Ramos (cell line): Measurements from ENCODE around the gene PHF21B.
"Not testable (repeated sequence)": the region's sequence is repeated elsewhere in the genome, so short reads cannot be mapped to it uniquely, and the experiment has no call there.

ENCODE experiments used
- in situ Hi-C: fragments of 300-500 bp; cut with MboI; formaldehyde crosslinking; loops from one replicate; pipeline ENCODE4 v1.14.3; 2022; ENCODE audit warnings: low sequenced_read_pairs; ENCODE audit not compliant: unreplicated experiment

The PHF21B gene

GRCh38 chr22:44965171-44965570 lies 44.6 kb downstream of the PHF21B start:
- in situ Hi-C loops = no loop called here

- in situ Hi-C loops = no loop called here
Measured at GRCh38 chr22:44964722-44965078, 45.1 kb downstream of the PHF21B start.

- in situ Hi-C loops = no loop called here
Measured at GRCh38 chr22:44963832-44964721, 45.7 kb downstream of the PHF21B start.

- in situ Hi-C loops = no loop called here
Measured at GRCh38 chr22:44962741-44963454, 46.9 kb downstream of the PHF21B start.

- in situ Hi-C loops = not testable (repeated sequence)
Measured at GRCh38 chr22:44961682-44962081, 48.1 kb downstream of the PHF21B start.

- in situ Hi-C loops = no loop called here
Measured at GRCh38 chr22:44956840-44957767, 52.7 kb downstream of the PHF21B start.

- in situ Hi-C loops = no loop called here
Measured at GRCh38 chr22:44955102-44955501, 54.7 kb downstream of the PHF21B start.

- in situ Hi-C loops = no loop called here
Measured at GRCh38 chr22:44954149-44954548, 55.7 kb downstream of the PHF21B start.

GRCh38 chr22:44952863-44953746 lies 56.7 kb downstream of the PHF21B start:
- in situ Hi-C loops = no loop called here

- in situ Hi-C loops = no loop called here
Measured at GRCh38 chr22:44951510-44951816, 58.3 kb downstream of the PHF21B start.

- in situ Hi-C loops = no loop called here
Measured at GRCh38 chr22:44950806-44951509, 58.8 kb downstream of the PHF21B start.

GRCh38 chr22:44947846-44948245 lies 62.0 kb downstream of the PHF21B start:
- in situ Hi-C loops = no loop called here

GRCh38 chr22:44947049-44947448 lies 62.8 kb downstream of the PHF21B start:
- in situ Hi-C loops = no loop called here

GRCh38 chr22:44944883-44945601 lies 64.8 kb downstream of the PHF21B start:
- in situ Hi-C loops = no loop called here

GRCh38 chr22:44943701-44944324 lies 66.0 kb downstream of the PHF21B start:
- in situ Hi-C loops = no loop called here

- in situ Hi-C loops = no loop called here
Measured at GRCh38 chr22:44942979-44943700, 66.7 kb downstream of the PHF21B start.

- in situ Hi-C loops = no loop called here
Measured at GRCh38 chr22:44942056-44942455, 67.7 kb downstream of the PHF21B start.
